Fibroblast of lung (primary cell): ENCODE results near the gene TLL1. TPM values are rescaled to one million over a fixed set of nuclear protein-coding genes. Genes with fewer than 3 reads are reported as not detected.

Experiments used
- DNase-seq, 2 donors: peaks; one replicate each; pipeline versions ENCODE4 v3.0.0 to v3.0.0-alpha.2; 2010; ENCODE audit warnings: low read depth in 2 of 2
- H2AFZ ChIP-seq: 2 replicates; pipeline ENCODE4 v1.5.1; 2012; ENCODE audit warnings: low read length, control low read depth, inconsistent platforms
- H3K27ac ChIP-seq: 2 replicates; pipeline ENCODE4 v1.5.1; 2011; ENCODE audit warnings: low read length, control low read depth; ENCODE audit not compliant: insufficient read depth
- H3K27me3 ChIP-seq: 2 replicates; pipeline ENCODE4 v1.5.1; 2011; ENCODE audit warnings: mild to moderate bottlenecking, low read length; ENCODE audit not compliant: control insufficient read depth, insufficient read depth
- H3K36me3 ChIP-seq: 2 replicates; pipeline ENCODE4 v1.5.1; 2011; ENCODE audit warnings: low read length; ENCODE audit not compliant: control insufficient read depth, insufficient read depth
- H3K4me1 ChIP-seq: 2 replicates; pipeline ENCODE4 v1.5.1; 2011; ENCODE audit warnings: low read length; ENCODE audit not compliant: control insufficient read depth, insufficient read depth; ENCODE audit errors: extremely low read depth
- H3K4me2 ChIP-seq: 2 replicates; pipeline ENCODE4 v1.5.1; 2011; ENCODE audit warnings: low read length, control low read depth; ENCODE audit not compliant: insufficient read depth; ENCODE audit errors: extremely low read depth
- H3K4me3 ChIP-seq, 4 experiments: fragments of 200-600 bp in 1 of 4; sonication (generic) in 1 of 4; replicated peaks in 1 of 4; 2 replicates each; pipeline ENCODE4 v1.5.1; 2011 to 2016; ENCODE audit warnings: low read length in 4 of 4, low read depth in 3 of 4, mild to moderate bottlenecking in 3 of 4, control low read depth in 2 of 4, inconsistent platforms in 1 of 4, mixed read lengths in 1 of 4; ENCODE audit not compliant: insufficient read depth in 1 of 4; ENCODE audit errors: control extremely low read depth in 1 of 4
- H3K79me2 ChIP-seq: 2 replicates; pipeline ENCODE4 v1.5.1; 2012; ENCODE audit warnings: mild to moderate bottlenecking, low read length, inconsistent platforms; ENCODE audit not compliant: control insufficient read depth, insufficient read depth
- H3K9ac ChIP-seq: 2 replicates; pipeline ENCODE4 v1.5.1; 2011; ENCODE audit warnings: mild to moderate bottlenecking, low read length, control low read depth; ENCODE audit not compliant: insufficient read depth
- H3K9me3 ChIP-seq: 2 replicates; pipeline ENCODE4 v1.5.1; 2012; ENCODE audit warnings: low read depth, low read length; ENCODE audit not compliant: control insufficient read depth, insufficient read depth
- H4K20me1 ChIP-seq: 2 replicates; pipeline ENCODE4 v1.5.1; 2011; ENCODE audit warnings: low read length; ENCODE audit not compliant: control insufficient read depth, insufficient read depth; ENCODE audit errors: extremely low read depth
- EZH2 ChIP-seq: IDR thresholded peaks from 2 replicates; pipeline ENCODE4 v1.5.1; 2012; ENCODE audit warnings: low read length, control low read depth, mild to moderate bottlenecking; ENCODE audit errors: missing control alignments
- polyA plus RNA-seq, 2 donors: library from polyadenylated mRNA; depleted of rRNA in 1 of 2; stranded (reverse) in 1 of 2; unstranded in 1 of 2; fragments of >200 nt; gene quantifications; 2 replicates each; pipeline ENCODE4 v1.2.1, GENCODE V29; 2011 to 2012; ENCODE audit warnings: missing spikeins in 1 of 2
- total RNA-seq: library from RNA; depleted of rRNA; stranded (reverse); fragments of >200 nt; gene quantifications from 2 replicates; pipeline ENCODE4 v1.2.1, GENCODE V29; 2014
- TF ChIP-seq, protein P1 (sequence below), 2 donors: IDR thresholded peaks in 1 of 2; conservative IDR thresholded peaks in 1 of 2; 1 replicate in 1 of 2; 2 replicates in 1 of 2; pipeline ENCODE4 v1.5.1; 2011 to 2012; ENCODE audit warnings: low read length in 2 of 2, control low read depth in 1 of 2, inconsistent platforms in 1 of 2, low read depth in 1 of 2, mild to moderate bottlenecking in 1 of 2

Gene TLL1
- total and polyA plus RNA-seq, 2 donors (not counting 1 experiment from before 2014, with no cell fraction given), result 0.33 to 2.7 TPM

DNA sequence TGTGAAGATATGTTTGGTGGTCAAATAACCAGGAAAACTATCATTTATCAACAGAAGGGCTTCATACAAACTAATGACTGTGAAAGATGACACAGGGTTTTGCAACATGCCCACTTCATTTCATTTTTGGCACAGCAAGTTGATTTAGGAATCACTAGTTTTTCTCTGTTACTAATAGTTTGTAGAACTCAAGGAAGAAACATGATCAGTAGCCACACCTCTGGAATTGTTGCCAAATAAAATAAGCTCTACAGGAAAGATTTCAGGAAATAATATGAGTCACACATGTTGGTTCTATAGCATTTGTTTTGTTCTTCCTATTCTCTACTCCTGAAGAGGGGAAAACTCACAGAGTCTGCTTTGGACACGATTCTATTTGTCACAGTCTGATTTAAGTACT, 255.4 kb downstream of the TLL1 start:
- H3K36me3 ChIP-seq, result no peaks in the 10 kb centered on the region
- no peaks in the 10 kb centered on the region for H4K20me1 ChIP-seq
- H2AFZ ChIP-seq, result no peak overlapping the region
- no peaks in the 10 kb centered on the region for H3K9me3 ChIP-seq
- H3K4me3 ChIP-seq, result no peak overlapping the region
- no peaks in the 10 kb centered on the region for H3K4me1 ChIP-seq
- DNase-seq, result peak; percentile 13 to 52
- no peaks in the 10 kb centered on the region for H3K79me2 ChIP-seq
- H3K27ac ChIP-seq, result no peak overlapping the region
- H3K27me3 ChIP-seq, result no peaks in the 10 kb centered on the region
- TF ChIP-seq, protein P1, sequence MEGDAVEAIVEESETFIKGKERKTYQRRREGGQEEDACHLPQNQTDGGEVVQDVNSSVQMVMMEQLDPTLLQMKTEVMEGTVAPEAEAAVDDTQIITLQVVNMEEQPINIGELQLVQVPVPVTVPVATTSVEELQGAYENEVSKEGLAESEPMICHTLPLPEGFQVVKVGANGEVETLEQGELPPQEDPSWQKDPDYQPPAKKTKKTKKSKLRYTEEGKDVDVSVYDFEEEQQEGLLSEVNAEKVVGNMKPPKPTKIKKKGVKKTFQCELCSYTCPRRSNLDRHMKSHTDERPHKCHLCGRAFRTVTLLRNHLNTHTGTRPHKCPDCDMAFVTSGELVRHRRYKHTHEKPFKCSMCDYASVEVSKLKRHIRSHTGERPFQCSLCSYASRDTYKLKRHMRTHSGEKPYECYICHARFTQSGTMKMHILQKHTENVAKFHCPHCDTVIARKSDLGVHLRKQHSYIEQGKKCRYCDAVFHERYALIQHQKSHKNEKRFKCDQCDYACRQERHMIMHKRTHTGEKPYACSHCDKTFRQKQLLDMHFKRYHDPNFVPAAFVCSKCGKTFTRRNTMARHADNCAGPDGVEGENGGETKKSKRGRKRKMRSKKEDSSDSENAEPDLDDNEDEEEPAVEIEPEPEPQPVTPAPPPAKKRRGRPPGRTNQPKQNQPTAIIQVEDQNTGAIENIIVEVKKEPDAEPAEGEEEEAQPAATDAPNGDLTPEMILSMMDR (conservative IDR thresholded peaks at IDR 0.05 in 1 of 2, IDR thresholded peaks at IDR 0.05 in 1 of 2; ENCODE audit: low read depth in 1 of 2, low read length in 2 of 2), result no peak
- TF ChIP-seq EZH2, result no peak
- no peak overlapping the region for H3K4me2 ChIP-seq
- no peak overlapping the region for H3K9ac ChIP-seq

DNA sequence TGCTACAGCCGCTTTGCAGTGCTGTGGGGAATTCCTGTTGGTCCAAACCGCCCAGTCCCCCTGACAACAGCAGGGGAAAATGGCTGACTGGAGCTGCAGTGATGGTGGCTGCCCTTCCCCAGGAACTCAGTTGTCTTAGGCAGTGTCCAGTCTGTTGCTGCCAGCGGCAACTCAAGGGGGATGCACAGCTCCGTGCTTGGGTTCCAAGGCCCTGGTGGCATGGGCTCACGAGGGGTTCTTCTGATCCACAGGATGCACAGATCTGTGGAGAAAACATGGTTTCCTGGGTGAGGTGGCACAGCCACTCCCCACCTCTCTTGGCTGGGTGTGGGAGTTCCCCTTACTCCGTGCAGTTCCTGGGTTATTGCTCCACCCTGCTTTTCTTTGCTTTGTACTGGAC, 261.2 kb downstream of the TLL1 start:
- no peaks in the 10 kb centered on the region for H3K79me2 ChIP-seq
- H3K4me1 ChIP-seq, result no peaks in the 10 kb centered on the region
- no peak overlapping the region for H2AFZ ChIP-seq
- H3K4me2 ChIP-seq, result no peak overlapping the region
- TF ChIP-seq EZH2, result no peak
- no peaks in the 10 kb centered on the region for H3K36me3 ChIP-seq
- no peaks in the 10 kb centered on the region for H3K9me3 ChIP-seq
- DNase-seq, result no peak
- no peak overlapping the region for H3K27ac ChIP-seq
- no peaks in the 10 kb centered on the region for H3K27me3 ChIP-seq
- no peak overlapping the region for H3K4me3 ChIP-seq
- H4K20me1 ChIP-seq, result no peaks in the 10 kb centered on the region
- H3K9ac ChIP-seq, result no peak overlapping the region

DNA sequence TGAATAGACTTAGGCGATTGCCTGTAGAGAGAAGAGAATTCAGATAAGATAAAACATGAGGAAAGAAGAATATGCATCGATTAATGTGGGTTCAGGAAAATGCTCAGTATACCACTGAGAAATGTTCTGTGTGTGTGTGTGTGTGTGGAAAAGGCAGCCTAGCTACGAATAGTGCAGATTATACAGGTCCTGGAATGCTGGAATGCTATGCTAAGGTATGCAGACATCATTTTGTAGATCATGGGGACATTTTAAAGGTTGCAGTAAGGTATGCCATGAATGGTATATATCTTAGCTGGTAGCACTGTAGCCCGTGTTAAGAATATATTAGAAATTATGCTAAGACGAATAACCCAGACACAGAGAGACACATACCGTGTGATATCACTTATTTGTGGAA, 267.9 kb downstream of the TLL1 start:
- Histone ChIP-seq H3K36me3 (no peaks in the 10 kb centered on the region), H3K4me2 (no peak overlapping the region), H3K4me3 (no peak overlapping the region), H3K27ac (no peak overlapping the region), H2AFZ (no peak overlapping the region), H3K27me3 (no peaks in the 10 kb centered on the region), H4K20me1 (no peaks in the 10 kb centered on the region), H3K4me1 (no peaks in the 10 kb centered on the region), H3K9ac (no peak overlapping the region), H3K9me3 (no peaks in the 10 kb centered on the region), H3K79me2 (no peaks in the 10 kb centered on the region)
- TF ChIP-seq EZH2, result no peak
- TF ChIP-seq, protein P1 (conservative IDR thresholded peaks at IDR 0.05 in 1 of 2, IDR thresholded peaks at IDR 0.05 in 1 of 2; ENCODE audit: low read depth in 1 of 2, low read length in 2 of 2), result no peak
- DNase-seq, result no peak
